PC-3 (cell line): Measurements from ENCODE around the gene BGLAP. TPM values are rescaled to one million over a fixed set of nuclear protein-coding genes. Genes with fewer than 3 reads are reported as not detected.

Experiments used
- ATAC-seq: fragments of 200-7000 bp; cut with Tn5 transposase; 2 replicates; pipeline ENCODE4 v1.9.1; 2020; ENCODE audit warnings: mild to moderate bottlenecking, moderate library complexity
- BruUV-seq: library from RNA; stranded (reverse); fragments of 400-500 nt; replicated peaks from 2 replicates; lab custom pipeline; 2021; lab: Mats Ljungman, UMichigan
- CTCF ChIA-PET: fragments of 300-600 bp; sonication (Branson Sonifier 250); formaldehyde crosslinking; loops from one replicate; lab custom pipeline; 2022; ENCODE audit warnings: antibody characterized with exemption; lab: Charles Lee
- POLR2A ChIA-PET: fragments of 300-600 bp; sonication (Branson Sonifier 250); formaldehyde crosslinking; loops from one replicate; lab custom pipeline; 2022; ENCODE audit warnings: antibody characterized with exemption; ENCODE audit not compliant: unreplicated experiment; lab: Charles Lee
- DNase-seq: peaks from one replicate; pipeline ENCODE4 v3.0.0-alpha.2; 2015
- H2AFZ ChIP-seq: fragments of 300-600 bp; sonication (generic); 2 replicates; pipeline ENCODE4 v1.6.0; 2016; ENCODE audit warnings: antibody characterized with exemption, low read length
- H3F3A ChIP-seq: fragments of 300-600 bp; sonication (generic); one replicate; pipeline ENCODE4 v1.6.0; 2017; ENCODE audit warnings: antibody characterized with exemption, low read length, control low read depth, mild to moderate bottlenecking; ENCODE audit not compliant: unreplicated experiment
- H3K27ac ChIP-seq: fragments of 300-600 bp; sonication (generic); 2 replicates; pipeline ENCODE4 v1.5.1; 2016; ENCODE audit warnings: mild to moderate bottlenecking, low read length
- H3K27me3 ChIP-seq: fragments of 300-600 bp; sonication (generic); 2 replicates; pipeline ENCODE4 v1.6.1; 2016; ENCODE audit warnings: low read length, mixed read lengths
- H3K36me3 ChIP-seq: fragments of 300-600 bp; sonication (generic); 2 replicates; pipeline ENCODE4 v1.6.1; 2016; ENCODE audit warnings: low read depth, mixed run types, low read length, mixed read lengths
- H3K4me1 ChIP-seq: fragments of 300-600 bp; sonication (generic); 2 replicates; pipeline ENCODE4 v1.5.1; 2016; ENCODE audit warnings: low read length; ENCODE audit not compliant: insufficient read depth
- H3K4me2 ChIP-seq: fragments of 300-600 bp; sonication (generic); 2 replicates; pipeline ENCODE4 v1.6.0; 2016; ENCODE audit warnings: low read length
- H3K4me3 ChIP-seq: fragments of 300-600 bp; sonication (generic); 2 replicates; pipeline ENCODE4 v1.5.1; 2016; ENCODE audit warnings: mild to moderate bottlenecking, low read length, mixed read lengths
- H3K79me2 ChIP-seq: fragments of 300-600 bp; sonication (generic); 2 replicates; pipeline ENCODE4 v1.6.1; 2017; ENCODE audit warnings: low read length, mixed read lengths
- H3K9ac ChIP-seq: fragments of 300-600 bp; sonication (generic); 2 replicates; pipeline ENCODE4 v1.6.0; 2016; ENCODE audit warnings: mild to moderate bottlenecking, low read length
- H3K9me2 ChIP-seq: fragments of 300-600 bp; sonication (generic); replicated peaks from 2 replicates; pipeline ENCODE4 v1.6.1; 2016; ENCODE audit warnings: mixed run types, low read length, mixed read lengths
- H3K9me3 ChIP-seq: fragments of 300-600 bp; sonication (generic); 2 replicates; pipeline ENCODE4 v1.6.1; 2016; ENCODE audit warnings: low read length, mixed read lengths
- H4K20me1 ChIP-seq: fragments of 300-600 bp; sonication (generic); 2 replicates; pipeline ENCODE4 v1.6.1; 2016; ENCODE audit warnings: low read length, mixed read lengths
- CTCF ChIP-seq: fragments of 300-600 bp; sonication (generic); conservative IDR thresholded peaks from 2 replicates; pipeline ENCODE4 v1.5.1; 2017; ENCODE audit warnings: antibody characterized with exemption, low read depth, mild to moderate bottlenecking, low read length
- EZH2 ChIP-seq: fragments of 300-600 bp; sonication (generic); IDR thresholded peaks from one replicate; pipeline ENCODE4 v1.6.1; 2017; ENCODE audit warnings: antibody characterized with exemption, mild to moderate bottlenecking, low read length; ENCODE audit not compliant: unreplicated experiment
- EZH2phosphoT487 ChIP-seq: fragments of 300-600 bp; sonication (generic); IDR thresholded peaks from 2 replicates; pipeline ENCODE4 v1.6.1; 2018; ENCODE audit warnings: mild to moderate bottlenecking, antibody characterized with exemption, low read length, borderline replicate concordance
- intact Hi-C: fragments of 100-400 bp; cut with micrococcal nuclease; formaldehyde crosslinking; loops from 2 replicates; pipeline ENCODE4 v1.9.0; 2023
- total RNA-seq: library from RNA; depleted of rRNA; stranded (reverse); fragments of >200 nt; gene quantifications from 2 replicates; pipeline ENCODE4 v1.2.3, GENCODE V29; 2014

The BGLAP gene
- total RNA-seq, 1 experiment from 2014 or later: 2.5 TPM

GRCh38 chr1:156200044-156200443, 41.9 kb upstream of the BGLAP start:
- peaks cover 65% of the 10 kb centered on the region for H3K79me2 ChIP-seq
- H4K20me1 ChIP-seq: no peaks in the 10 kb centered on the region
- peaks cover 12% of the 10 kb centered on the region for H3K4me1 ChIP-seq
- H3K36me3 ChIP-seq: peaks cover 19% of the 10 kb centered on the region
- ATAC-seq (no peak), DNase-seq (no peak)
- ChIA-PET POLR2A (no interaction called here), CTCF (no interaction called here)
- H3K9me3 ChIP-seq: no peaks in the 10 kb centered on the region
- H3K4me3 ChIP-seq: no peak overlapping the region
- H3K27ac ChIP-seq: no peak overlapping the region
- H3K27me3 ChIP-seq: no peaks in the 10 kb centered on the region
- H2AFZ ChIP-seq: no peak overlapping the region
- peaks cover 4% of the 10 kb centered on the region for H3F3A ChIP-seq
- no peaks in the 10 kb centered on the region for H3K9me2 ChIP-seq
- no peak overlapping the region for H3K4me2 ChIP-seq
- intact Hi-C loops: no loop called here
- no peak overlapping the region for H3K9ac ChIP-seq
- no TSS peak for BruUV-seq
- TF ChIP-seq EZH2phosphoT487: no peak
- no peak for TF ChIP-seq CTCF
- no peak for TF ChIP-seq EZH2

- TF ChIP-seq EZH2: no peak
- TF ChIP-seq CTCF: no peak
- no peak for TF ChIP-seq EZH2phosphoT487
- H3K4me2 ChIP-seq: peak overlapping the region; percentile 12; the same call in 1 of the 2 replicates
- intact Hi-C loops: no loop called here
- no peak overlapping the region for H3K9ac ChIP-seq
- H2AFZ ChIP-seq: no peak overlapping the region
- H3K36me3 ChIP-seq: peaks cover 24% of the 10 kb centered on the region
- no peaks in the 10 kb centered on the region for H3K27me3 ChIP-seq
- no TSS peak for BruUV-seq
- DNase-seq (peak; percentile 44), ATAC-seq (peak; percentile 55)
- H3K9me2 ChIP-seq: no peaks in the 10 kb centered on the region
- no peak overlapping the region for H3K4me3 ChIP-seq
- peaks cover 41% of the 10 kb centered on the region for H3K79me2 ChIP-seq
- H3K4me1 ChIP-seq: peaks cover 12% of the 10 kb centered on the region
- H3F3A ChIP-seq: peaks cover 4% of the 10 kb centered on the region
- ChIA-PET POLR2A (no interaction called here), CTCF (no interaction called here)
- H4K20me1 ChIP-seq: no peaks in the 10 kb centered on the region
- no peak overlapping the region for H3K27ac ChIP-seq
- H3K9me3 ChIP-seq: no peaks in the 10 kb centered on the region
Measured at GRCh38 chr1:156203331-156203730, 38.7 kb upstream of the BGLAP start.

- H3F3A ChIP-seq: peaks cover 4% of the 10 kb centered on the region
- no peaks in the 10 kb centered on the region for H3K9me3 ChIP-seq
- H3K36me3 ChIP-seq: peaks cover 36% of the 10 kb centered on the region
- no peak overlapping the region for H3K27ac ChIP-seq
- H3K79me2 ChIP-seq: peaks cover 29% of the 10 kb centered on the region
- CTCF ChIA-PET: no interaction called here
- peaks cover 12% of the 10 kb centered on the region for H3K4me1 ChIP-seq
- H3K4me3 ChIP-seq: no peak overlapping the region
- H2AFZ ChIP-seq: no peak overlapping the region
- no peaks in the 10 kb centered on the region for H3K27me3 ChIP-seq
- no TSS peak for BruUV-seq
- POLR2A ChIA-PET: no interaction called here
- DNase-seq (no peak), ATAC-seq (no peak)
- no peaks in the 10 kb centered on the region for H4K20me1 ChIP-seq
- no peak overlapping the region for H3K9ac ChIP-seq
- no peaks in the 10 kb centered on the region for H3K9me2 ChIP-seq
- intact Hi-C loops: no loop called here
- no peak for TF ChIP-seq EZH2phosphoT487
- TF ChIP-seq CTCF: no peak
- no peak for TF ChIP-seq EZH2
- H3K4me2 ChIP-seq: no peak overlapping the region
Measured at GRCh38 chr1:156204686-156205085, 37.3 kb upstream of the BGLAP start.
